Stomach (tissue), 9 donors: Measurements from ENCODE around the gene TGIF2. TPM values are rescaled to one million over a fixed set of nuclear protein-coding genes. Genes with fewer than 3 reads are reported as not detected.

Source experiments
- DNase-seq, 2 donors: peaks; one replicate each; pipeline versions ENCODE4 v3.0.0 to v3.0.0-alpha.2; 2013 to 2019
- H3K27ac ChIP-seq, 5 donors: fragments of 200-600 bp in 4 of 5; sonication (generic) in 4 of 5; one replicate each; pipeline ENCODE4 v1.5.1; 2013 to 2019; ENCODE audit warnings: mild to moderate bottlenecking in 1 of 5, moderate library complexity in 1 of 5
- H3K27me3 ChIP-seq, 3 donors: fragments of 200-600 bp; sonication (generic); one replicate each; pipeline ENCODE4 v1.5.1; 2017 to 2019; ENCODE audit warnings: mixed run types in 1 of 3
- H3K36me3 ChIP-seq, 4 donors: fragments of 200-600 bp; sonication (generic); 1 replicate in 3 of 4; 2 replicates in 1 of 4; pipeline ENCODE4 v1.5.1; 2016 to 2019
- H3K4me1 ChIP-seq, 4 donors: fragments of 200-600 bp; sonication (generic); one replicate each; pipeline ENCODE4 v1.5.1; 2016 to 2019
- H3K4me3 ChIP-seq, 4 donors: fragments of 200-600 bp; sonication (generic) in 3 of 4; one replicate each; pipeline ENCODE4 v1.5.1; 2016 to 2019; ENCODE audit warnings: mild to moderate bottlenecking in 1 of 4
- H3K9me3 ChIP-seq, 4 donors: fragments of 200-600 bp; sonication (generic); one replicate each; pipeline ENCODE4 v1.5.1; 2016 to 2019
- EP300 ChIP-seq: sonication (generic); formaldehyde crosslinking; IDR thresholded peaks from one replicate; pipeline ENCODE4 v1.6.1; 2017; ENCODE audit warnings: antibody characterized with exemption
- POLR2A ChIP-seq, 4 donors: fragments of 450-650 bp; IDR thresholded peaks; one replicate each; pipeline ENCODE4 v1.6.1; 2016; ENCODE audit warnings: antibody characterized with exemption in 4 of 4, control low read depth in 2 of 4, mild to moderate bottlenecking in 1 of 4, moderate library complexity in 1 of 4
- POLR2AphosphoS5 ChIP-seq, 3 donors: sonication (generic); formaldehyde crosslinking; IDR thresholded peaks; one replicate each; pipeline ENCODE4 v1.6.1; 2016; ENCODE audit warnings: antibody characterized with exemption in 3 of 3
- WGBS, 5 donors: extraction: QIAGEN DNeasy Blood & Tissue Kit in 3 of 5; methylation state at CpG; one replicate each; pipeline versions ENCODE4 v1.1.5 to v1.1.7; 2013 to 2018; 5-methylcytosine and 5-hydroxymethylcytosine counted together
- intact Hi-C: fragments of 100-400 bp; cut with DNase I; formaldehyde crosslinking; loops from one replicate; pipeline ENCODE4 v1.15.1; 2023; ENCODE audit warnings: low total_unique reads
- polyA plus RNA-seq, 3 donors: library from polyadenylated mRNA; stranded (reverse); fragments of 200-250 nt; gene quantifications; one replicate each; pipeline ENCODE4 v1.2.3, GENCODE V29; 2013
- total RNA-seq, 5 donors: library from RNA; depleted of rRNA; stranded (reverse); fragments of >200 nt; gene quantifications; one replicate each; pipeline versions ENCODE4 v1.1.0 to v1.2.3, GENCODE V29; 2014 to 2016
- TF ChIP-seq, protein P1 (sequence below), 7 experiments: fragments of 450-650 bp in 4 of 7; fragments of 200-600 bp in 3 of 7; sonication (generic) in 3 of 7; IDR thresholded peaks; one replicate each; pipeline ENCODE4 v1.5.1; 2016 to 2019; ENCODE audit warnings: antibody characterized with exemption in 7 of 7, control low read depth in 2 of 7, mild to moderate bottlenecking in 1 of 7
- donor health status: healthy with polysubstance abuse.
- donor health status: Bipolar disorder and iron deficiency.
- donor health status: healthy.

The TGIF2 gene
- total and polyA plus RNA-seq, 8 donors: 4.6 to 24.6 (median 14.9) TPM; not detected in 1

DNA sequence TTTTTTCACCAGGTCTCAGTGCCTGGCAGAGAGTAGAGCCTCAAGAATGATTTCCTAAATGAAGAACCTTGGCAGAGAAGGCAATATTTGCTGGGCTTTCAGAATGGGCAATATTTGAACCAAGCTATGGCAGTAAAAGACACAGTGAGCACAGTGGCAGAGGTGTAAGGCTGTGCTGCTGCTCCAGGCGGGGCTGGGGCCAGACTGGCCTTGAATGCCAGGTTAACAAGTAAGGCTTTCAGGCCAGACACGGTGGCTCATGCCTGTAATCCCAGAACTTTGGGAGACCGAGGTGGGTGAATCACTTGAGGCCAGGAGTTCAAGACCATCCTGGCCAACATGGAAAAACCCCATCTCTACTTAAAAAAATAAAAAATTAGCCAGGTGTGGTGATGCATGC is 40.6 kb upstream of the TGIF2 start:
- Histone ChIP-seq H3K4me3 (no peak overlapping the region), H3K9me3 (no peaks in the 10 kb centered on the region), H3K27ac (no peak overlapping the region), H3K36me3 (peaks cover under 1 to 18% (median 12%) of the 10 kb centered on the region in 4 donors), H3K27me3 (no peaks in the 10 kb centered on the region), H3K4me1 (peaks cover 0 to 5% (median 0%) of the 10 kb centered on the region in 4 donors)
- TF ChIP-seq POLR2AphosphoS5 (IDR thresholded peaks at IDR 0.05) (no peak), EP300 (no peak), POLR2A (IDR thresholded peaks at IDR 0.05) (no peak)
- TF ChIP-seq, protein P1, sequence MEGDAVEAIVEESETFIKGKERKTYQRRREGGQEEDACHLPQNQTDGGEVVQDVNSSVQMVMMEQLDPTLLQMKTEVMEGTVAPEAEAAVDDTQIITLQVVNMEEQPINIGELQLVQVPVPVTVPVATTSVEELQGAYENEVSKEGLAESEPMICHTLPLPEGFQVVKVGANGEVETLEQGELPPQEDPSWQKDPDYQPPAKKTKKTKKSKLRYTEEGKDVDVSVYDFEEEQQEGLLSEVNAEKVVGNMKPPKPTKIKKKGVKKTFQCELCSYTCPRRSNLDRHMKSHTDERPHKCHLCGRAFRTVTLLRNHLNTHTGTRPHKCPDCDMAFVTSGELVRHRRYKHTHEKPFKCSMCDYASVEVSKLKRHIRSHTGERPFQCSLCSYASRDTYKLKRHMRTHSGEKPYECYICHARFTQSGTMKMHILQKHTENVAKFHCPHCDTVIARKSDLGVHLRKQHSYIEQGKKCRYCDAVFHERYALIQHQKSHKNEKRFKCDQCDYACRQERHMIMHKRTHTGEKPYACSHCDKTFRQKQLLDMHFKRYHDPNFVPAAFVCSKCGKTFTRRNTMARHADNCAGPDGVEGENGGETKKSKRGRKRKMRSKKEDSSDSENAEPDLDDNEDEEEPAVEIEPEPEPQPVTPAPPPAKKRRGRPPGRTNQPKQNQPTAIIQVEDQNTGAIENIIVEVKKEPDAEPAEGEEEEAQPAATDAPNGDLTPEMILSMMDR (IDR thresholded peaks at IDR 0.05): no peak
- intact Hi-C loops: no loop called here
- WGBS, 5 donors: 80 to 91% (median 89%) methylated on average over 3 of the region's 3 CpGs
- DNase-seq: no peak

DNA sequence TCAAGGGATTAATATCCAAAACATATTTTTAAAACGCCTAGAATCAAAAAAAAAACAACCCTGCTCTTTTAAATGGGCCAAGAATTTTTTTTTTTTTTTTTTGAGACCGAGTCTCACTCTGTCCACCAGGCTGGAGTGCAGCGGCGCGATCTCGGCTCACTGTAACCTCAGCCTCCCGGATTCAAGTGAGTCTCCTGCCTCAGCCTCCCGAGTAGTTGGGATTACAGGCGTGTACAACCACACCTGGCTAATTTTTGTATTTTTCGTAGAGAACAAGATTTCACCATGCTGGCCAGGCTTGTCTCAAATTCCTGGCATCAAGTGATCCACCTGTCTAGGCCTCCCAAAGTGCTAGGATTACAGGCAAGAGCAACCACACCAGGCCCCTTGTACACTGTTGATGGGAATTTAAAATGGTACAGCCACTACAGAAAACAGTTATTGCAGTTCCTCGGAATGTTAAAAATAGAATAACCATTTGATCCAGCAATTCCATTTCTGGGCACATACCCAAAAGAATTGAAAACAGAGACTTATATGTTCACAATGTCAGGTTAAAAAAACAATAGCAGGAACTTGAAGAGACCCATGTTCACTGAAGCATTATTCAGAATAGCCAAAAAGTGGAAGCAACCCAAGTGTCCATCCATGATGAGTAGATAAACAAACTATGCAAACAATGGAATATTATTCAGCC is 35.2 kb upstream of the TGIF2 start:
- TF ChIP-seq, protein P1 (IDR thresholded peaks at IDR 0.05): no peak
- TF ChIP-seq POLR2AphosphoS5 (IDR thresholded peaks at IDR 0.05) (no peak), POLR2A (IDR thresholded peaks at IDR 0.05) (no peak), EP300 (no peak)
- WGBS, 5 donors: 63 to 83% (median 80%) methylated on average over 11 of the region's 11 CpGs
- Histone ChIP-seq H3K4me1 (peaks cover 5 to 30% (median 19%) of the 10 kb centered on the region in 4 donors), H3K27ac (peak overlapping the region in 4 of 5 donors; percentile 38 to 93 (median 66)), H3K9me3 (no peaks in the 10 kb centered on the region), H3K4me3 (no peak overlapping the region), H3K27me3 (no peaks in the 10 kb centered on the region), H3K36me3 (no peaks in the 10 kb centered on the region)
- DNase-seq: peak in 1 of 2 donors; percentile 46
- intact Hi-C loops: no loop called here

- H3K4me1 ChIP-seq: peaks cover 5 to 55% (median 39%) of the 10 kb centered on the region in 4 donors
- H3K27ac ChIP-seq: peak overlapping the region; percentile 16 to 93 (median 91)
- H3K27me3 ChIP-seq: no peaks in the 10 kb centered on the region
- TF ChIP-seq POLR2AphosphoS5 (IDR thresholded peaks at IDR 0.05): no peak
- TF ChIP-seq, protein P1 (IDR thresholded peaks at IDR 0.05): no peak
- no peak for TF ChIP-seq EP300
- 47 to 57% (median 49%) methylated on average over 25 to 41 of the region's 41 CpGs for WGBS, 5 donors
- intact Hi-C loops: no loop called here
- no peaks in the 10 kb centered on the region for H3K9me3 ChIP-seq
- no peak for DNase-seq
- peaks cover 0 to 11% (median 3%) of the 10 kb centered on the region in 4 donors for H3K36me3 ChIP-seq
- peak overlapping the region; percentile 62 to 77 (median 72) for H3K4me3 ChIP-seq
These were observed 32.7 kb upstream of the TGIF2 start for GRCh38 chr20:36540551-36541211.

- Histone ChIP-seq H3K9me3 (no peaks in the 10 kb centered on the region), H3K36me3 (peaks cover 0 to 17% (median 6%) of the 10 kb centered on the region in 4 donors), H3K27me3 (no peaks in the 10 kb centered on the region), H3K4me1 (peaks cover 5 to 61% (median 42%) of the 10 kb centered on the region in 4 donors), H3K4me3 (peak within 1 kb of the TSS; percentile 62 to 77 (median 72)), H3K27ac (peak within 1 kb of the TSS; percentile 77 to 93 (median 91))
- 3 to 13% (median 5%) methylated on average over 16 to 41 of the region's 41 CpGs; no CpG with 5 or more reads in 1 of the 5 donors for WGBS, 5 donors
- TF ChIP-seq, protein P1 (IDR thresholded peaks at IDR 0.05): no peak
- no peak for TF ChIP-seq POLR2A (IDR thresholded peaks at IDR 0.05)
- TF ChIP-seq EP300: no peak
- TF ChIP-seq POLR2AphosphoS5 (IDR thresholded peaks at IDR 0.05): no peak
- intact Hi-C loops: no loop called here
- peak; percentile 85 to 94 for DNase-seq
These were observed 32.1 kb upstream of the TGIF2 start, which contains the start of gene MYL9 for GRCh38 chr20:36541227-36541767. Gene MYL9 (plus strand): TSS chr20:36541519. CDS start chr20:36544885, 3,366 bp downstream.
